IMR-90 (cell line): ENCODE measurements around the gene IL23R.

Experiments
- CEBPB ChIP-seq: IDR thresholded peaks from 2 replicates; pipeline ENCODE4 v1.6.1; 2012; ENCODE audit warnings: low read depth, low read length, improper control_type of control experiment
- CHD1 ChIP-seq: IDR thresholded peaks from 2 replicates; pipeline ENCODE4 v1.6.1; 2012; ENCODE audit warnings: low read depth, low read length, improper control_type of control experiment
- MXI1 ChIP-seq: IDR thresholded peaks from 2 replicates; pipeline ENCODE4 v1.6.1; 2012; ENCODE audit warnings: low read depth, mild to moderate bottlenecking, low read length, moderate library complexity, borderline replicate concordance
- POLR2A ChIP-seq: IDR thresholded peaks from 2 replicates; pipeline ENCODE4 v1.6.1; 2012; ENCODE audit warnings: mild to moderate bottlenecking, low read depth, low read length
- RAD21 ChIP-seq: IDR thresholded peaks from 2 replicates; pipeline ENCODE4 v1.6.1; 2012; ENCODE audit warnings: low read length, improper control_type of control experiment
- TF ChIP-seq, protein P1 (sequence below): conservative IDR thresholded peaks from 2 replicates; pipeline ENCODE4 v1.5.1; 2012; ENCODE audit warnings: mild to moderate bottlenecking, low read depth, low read length, improper control_type of control experiment
- TF ChIP-seq, protein P2 (sequence below): fragments of 150-350 bp; IDR thresholded peaks from 2 replicates; pipeline ENCODE4 v1.6.1; 2016; ENCODE audit warnings: low read depth, mild to moderate bottlenecking, low read length, moderate library complexity, borderline replicate concordance

DNA sequence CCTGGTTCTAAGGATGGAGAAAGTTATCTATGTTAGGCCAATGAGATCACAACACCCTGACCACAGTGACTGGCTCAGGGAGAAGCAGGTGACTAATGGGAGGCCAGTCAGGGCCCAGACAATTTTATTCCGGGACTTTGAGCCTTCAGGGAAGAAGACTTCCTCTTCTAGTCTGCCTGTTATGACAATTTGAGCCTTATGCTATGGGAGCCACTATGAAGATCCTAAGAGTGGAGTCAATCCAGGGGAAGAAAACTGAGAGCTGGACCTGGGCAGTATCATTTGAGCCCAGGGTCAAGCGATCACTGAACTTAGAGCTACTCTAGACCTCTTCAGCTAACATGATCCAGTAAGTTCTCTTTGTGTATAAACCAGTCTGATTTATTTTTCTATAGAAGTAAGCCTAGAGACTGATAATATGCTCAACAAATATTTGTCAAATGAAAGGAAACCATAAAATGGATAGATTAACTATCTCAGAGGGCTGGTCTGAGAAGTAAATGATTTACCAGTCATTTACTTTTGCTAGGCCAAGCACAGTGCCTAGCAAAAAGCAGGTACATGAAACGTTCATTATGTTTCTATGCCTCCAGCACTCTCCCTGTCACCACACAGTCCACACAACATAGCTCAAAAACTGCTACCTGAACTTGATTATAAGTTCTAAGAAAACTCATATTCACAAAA, 27.3 kb upstream of the IL23R start:
- TF ChIP-seq, protein P1, sequence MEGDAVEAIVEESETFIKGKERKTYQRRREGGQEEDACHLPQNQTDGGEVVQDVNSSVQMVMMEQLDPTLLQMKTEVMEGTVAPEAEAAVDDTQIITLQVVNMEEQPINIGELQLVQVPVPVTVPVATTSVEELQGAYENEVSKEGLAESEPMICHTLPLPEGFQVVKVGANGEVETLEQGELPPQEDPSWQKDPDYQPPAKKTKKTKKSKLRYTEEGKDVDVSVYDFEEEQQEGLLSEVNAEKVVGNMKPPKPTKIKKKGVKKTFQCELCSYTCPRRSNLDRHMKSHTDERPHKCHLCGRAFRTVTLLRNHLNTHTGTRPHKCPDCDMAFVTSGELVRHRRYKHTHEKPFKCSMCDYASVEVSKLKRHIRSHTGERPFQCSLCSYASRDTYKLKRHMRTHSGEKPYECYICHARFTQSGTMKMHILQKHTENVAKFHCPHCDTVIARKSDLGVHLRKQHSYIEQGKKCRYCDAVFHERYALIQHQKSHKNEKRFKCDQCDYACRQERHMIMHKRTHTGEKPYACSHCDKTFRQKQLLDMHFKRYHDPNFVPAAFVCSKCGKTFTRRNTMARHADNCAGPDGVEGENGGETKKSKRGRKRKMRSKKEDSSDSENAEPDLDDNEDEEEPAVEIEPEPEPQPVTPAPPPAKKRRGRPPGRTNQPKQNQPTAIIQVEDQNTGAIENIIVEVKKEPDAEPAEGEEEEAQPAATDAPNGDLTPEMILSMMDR, result no peak
- TF ChIP-seq CEBPB (no peak), POLR2A (no peak), CHD1 (no peak), MXI1 (no peak), RAD21 (no peak)
- TF ChIP-seq, protein P2, sequence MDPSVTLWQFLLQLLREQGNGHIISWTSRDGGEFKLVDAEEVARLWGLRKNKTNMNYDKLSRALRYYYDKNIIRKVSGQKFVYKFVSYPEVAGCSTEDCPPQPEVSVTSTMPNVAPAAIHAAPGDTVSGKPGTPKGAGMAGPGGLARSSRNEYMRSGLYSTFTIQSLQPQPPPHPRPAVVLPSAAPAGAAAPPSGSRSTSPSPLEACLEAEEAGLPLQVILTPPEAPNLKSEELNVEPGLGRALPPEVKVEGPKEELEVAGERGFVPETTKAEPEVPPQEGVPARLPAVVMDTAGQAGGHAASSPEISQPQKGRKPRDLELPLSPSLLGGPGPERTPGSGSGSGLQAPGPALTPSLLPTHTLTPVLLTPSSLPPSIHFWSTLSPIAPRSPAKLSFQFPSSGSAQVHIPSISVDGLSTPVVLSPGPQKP, result no peak
